GM18507 (cell line): ENCODE results near the gene NRG2.

Source experiments
- DNase-seq: peaks from one replicate; pipeline ENCODE4 v3.0.0; 2011; ENCODE audit warnings: low read depth; ENCODE audit not compliant: insufficient read length; ENCODE audit errors: extremely low spot score
- FAIRE-seq: peaks from 2 replicates; lab custom pipeline; 2011; peaks lifted over from hg19 to GRCh38; lab: Jason Lieb, UNC

NRG2 gene

DNA sequence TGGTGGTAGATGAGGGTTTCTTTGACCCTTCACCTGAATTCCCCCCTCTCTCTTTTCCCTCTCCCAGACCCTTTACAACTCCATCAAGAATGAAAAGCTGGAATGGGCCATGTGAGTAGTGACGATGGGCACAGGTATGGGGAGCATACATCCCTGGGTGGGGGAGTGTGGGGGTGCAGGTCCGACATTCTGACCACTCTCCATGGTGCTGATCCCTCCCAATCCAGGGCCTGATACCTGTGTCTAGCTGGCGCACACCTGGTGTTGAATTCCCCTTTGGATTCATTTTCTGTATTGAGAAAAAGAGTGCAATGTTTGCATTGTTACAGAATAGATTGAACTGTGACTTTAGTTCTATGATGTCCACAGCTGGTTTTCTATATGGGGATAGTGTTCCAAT is 207.4 kb downstream of the NRG2 start:
- DNase-seq, result no peak
- no peak for FAIRE-seq

DNA sequence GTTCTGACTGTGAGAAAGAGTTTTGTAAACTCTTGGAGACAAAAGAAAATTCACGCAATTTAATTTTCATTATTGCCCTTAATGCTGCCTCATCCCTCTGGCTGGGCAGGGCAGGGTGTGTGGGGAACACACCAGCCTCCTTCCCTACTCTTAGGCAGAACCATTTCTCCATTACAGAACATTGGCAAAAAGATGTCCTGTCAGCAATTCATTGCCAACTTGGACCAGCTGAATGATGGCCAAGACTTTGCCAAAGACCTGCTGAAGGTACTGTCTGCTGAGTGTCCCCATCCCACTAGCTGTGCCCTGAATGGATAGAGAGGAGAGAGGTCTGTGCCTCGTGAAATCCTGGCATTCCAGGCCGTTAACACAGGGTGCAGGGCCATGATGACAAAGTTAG is 209.6 kb downstream of the NRG2 start:
- FAIRE-seq (no peak), DNase-seq (no peak)

DNA sequence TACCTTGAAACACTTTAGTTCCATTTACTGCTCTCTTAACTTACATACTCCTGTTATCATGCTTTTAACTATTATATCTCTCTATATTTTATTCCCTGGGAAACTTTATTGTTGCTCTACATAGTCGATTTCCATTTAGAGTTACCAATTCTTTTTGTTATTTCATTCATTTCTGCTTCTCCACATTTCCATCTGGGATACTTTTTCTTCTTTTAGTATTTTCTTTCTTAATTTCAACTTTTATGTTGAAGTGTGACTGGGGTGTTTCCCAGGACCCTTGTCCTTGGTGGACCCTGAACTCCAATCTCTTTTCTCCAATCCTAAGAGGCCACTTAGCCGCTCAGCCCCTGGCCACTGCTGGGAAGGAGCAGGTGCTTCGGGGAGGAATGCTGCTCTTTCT is 211.5 kb downstream of the NRG2 start:
- DNase-seq (no peak), FAIRE-seq (no peak)

DNA sequence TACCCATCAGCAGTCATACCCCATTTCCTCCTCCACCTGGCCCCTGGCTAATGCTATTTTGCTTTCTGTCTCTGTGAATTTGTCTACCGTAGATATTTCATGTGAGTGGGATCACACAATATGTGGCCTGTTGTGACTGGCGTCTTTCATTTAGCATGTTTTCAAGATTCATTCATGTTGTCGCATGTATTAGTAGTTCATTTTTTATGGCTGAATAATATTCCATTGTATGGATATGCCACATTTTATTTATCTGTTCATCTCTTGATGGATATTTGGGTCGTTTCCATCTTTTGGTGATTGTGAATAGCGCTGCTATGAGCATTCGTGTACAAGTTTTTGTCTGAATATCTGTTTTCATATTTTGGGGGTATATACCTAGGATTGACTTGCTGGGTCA is 213.6 kb downstream of the NRG2 start:
- DNase-seq, result no peak
- no peak for FAIRE-seq

DNA sequence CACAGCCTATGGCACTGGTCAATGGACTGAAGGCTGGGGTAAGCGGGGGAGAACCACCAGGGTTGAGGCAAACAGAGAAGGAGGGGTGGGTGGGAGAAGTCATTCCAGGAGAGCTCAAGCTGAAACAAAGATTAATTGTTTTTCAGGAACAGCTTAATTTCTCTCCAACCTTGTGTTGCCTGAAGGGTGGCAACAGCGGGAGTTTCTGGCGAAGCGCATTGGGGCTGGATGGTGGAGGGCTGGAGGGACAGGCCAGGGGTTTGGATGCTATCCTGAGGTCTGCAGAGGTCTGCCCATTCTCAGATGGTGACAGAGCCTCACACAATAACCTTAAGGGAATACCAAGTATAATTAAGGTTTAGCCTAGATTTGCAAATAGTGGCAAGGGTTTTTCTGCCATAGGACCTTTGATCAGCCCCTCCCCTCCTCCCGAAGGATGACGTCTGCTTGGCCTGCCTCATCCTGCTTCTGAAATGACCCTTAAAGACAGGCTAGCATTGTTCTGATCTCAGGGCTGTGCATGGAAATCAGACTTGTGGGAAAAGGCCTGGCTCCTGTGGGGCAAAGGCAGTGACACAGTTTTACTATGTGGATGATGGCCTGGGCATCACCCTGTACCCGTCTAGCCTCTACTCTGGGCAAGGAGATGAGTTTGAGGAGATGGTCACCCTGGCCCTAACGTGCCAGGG is 214.7 kb downstream of the NRG2 start:
- FAIRE-seq (no peak), DNase-seq (no peak)

DNA sequence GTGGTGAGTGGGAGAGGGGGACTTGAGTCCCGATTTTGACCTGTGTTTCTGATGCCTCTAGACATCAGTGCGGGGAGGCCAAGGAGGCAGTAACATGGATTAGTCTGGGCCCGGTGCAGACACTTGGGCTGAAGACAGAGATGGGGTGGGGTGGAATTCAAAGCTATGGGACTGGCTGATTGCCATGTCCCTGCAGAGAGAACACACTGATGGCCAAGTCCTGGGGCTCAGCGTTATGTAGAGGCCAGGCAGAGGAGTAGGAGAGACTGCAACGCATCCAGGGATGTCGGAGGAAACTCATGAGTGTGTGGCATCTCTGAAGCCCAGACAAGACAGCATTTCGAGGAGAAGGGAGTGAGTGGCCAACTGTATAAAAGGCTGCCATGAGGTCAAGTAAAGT is 217.4 kb downstream of the NRG2 start:
- DNase-seq (no peak), FAIRE-seq (no peak)

DNA sequence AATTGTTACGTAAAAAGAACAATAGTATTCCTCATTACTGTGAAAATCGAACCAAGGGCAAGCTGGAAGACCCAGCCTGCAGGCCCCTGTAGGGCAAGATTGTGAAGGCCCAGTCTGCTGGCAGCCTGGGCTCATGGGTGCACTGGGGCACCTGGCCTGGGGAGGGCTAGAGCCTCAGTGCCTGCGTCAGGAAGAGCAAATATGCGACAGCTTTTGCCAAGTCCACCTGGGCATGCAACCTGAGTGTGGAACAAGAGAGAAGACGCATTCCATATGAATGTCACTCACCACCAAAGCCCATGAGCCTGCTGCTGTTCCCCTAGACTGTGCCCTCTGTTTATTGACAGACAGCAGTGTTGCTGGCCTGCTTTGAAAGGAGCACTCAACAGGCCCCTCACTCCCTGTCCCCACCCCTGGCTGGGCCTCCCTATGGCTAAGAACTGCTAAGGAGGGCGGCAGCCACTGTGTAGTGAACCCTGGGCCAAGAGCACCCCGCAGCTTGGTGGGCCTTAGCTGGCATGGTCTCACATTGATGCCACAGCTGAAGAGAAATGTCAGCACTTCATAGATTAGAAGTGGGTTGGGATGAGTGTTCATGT is 219.2 kb downstream of the NRG2 start:
- no peak for FAIRE-seq

DNA sequence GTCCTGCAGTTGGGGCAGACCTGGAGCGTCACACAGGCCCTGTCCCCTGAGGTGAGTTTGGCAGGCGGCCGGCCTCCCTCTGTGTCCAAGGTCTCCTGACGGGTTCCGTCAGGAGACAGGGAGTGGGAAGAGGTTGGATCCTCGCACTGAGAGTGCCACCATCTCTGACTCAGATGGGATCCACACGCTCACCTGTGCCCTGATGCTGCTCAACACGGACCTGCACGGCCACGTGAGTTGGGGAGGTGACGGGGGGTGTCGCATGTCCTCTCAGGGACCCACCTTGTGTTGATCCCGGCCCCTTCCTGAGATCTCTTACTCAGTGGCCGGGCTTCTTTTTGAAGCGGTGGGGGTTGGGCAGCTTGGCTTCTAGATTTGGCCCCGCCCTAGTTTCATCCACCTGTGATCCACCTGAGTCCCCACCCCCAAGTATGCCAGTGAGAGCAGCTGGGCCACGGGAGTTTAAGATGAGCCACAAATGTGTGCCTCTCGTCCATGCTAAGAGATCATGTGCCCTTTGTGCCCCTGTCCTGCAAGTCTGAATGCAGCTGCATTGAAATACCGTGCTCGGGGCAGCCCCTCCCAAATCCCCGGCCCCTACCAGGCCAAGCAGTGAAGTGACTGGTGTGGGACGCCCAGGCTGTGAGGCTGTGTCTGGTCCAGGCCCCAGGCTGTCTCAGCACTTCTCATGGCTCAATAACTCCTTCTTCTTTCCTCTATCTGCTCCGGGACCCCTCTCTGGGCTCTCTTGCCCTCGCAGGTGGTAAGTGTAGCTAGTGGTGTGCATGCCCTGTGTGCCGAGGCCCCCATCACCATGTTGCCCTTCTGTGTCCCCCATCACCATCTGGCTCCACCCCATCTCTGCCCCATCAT is 220.3 kb downstream of the NRG2 start:
- FAIRE-seq (no peak), DNase-seq (no peak)

More for the DNA sequence above, 219.2 kb downstream of the NRG2 start:
- DNase-seq, result no peak

DNA sequence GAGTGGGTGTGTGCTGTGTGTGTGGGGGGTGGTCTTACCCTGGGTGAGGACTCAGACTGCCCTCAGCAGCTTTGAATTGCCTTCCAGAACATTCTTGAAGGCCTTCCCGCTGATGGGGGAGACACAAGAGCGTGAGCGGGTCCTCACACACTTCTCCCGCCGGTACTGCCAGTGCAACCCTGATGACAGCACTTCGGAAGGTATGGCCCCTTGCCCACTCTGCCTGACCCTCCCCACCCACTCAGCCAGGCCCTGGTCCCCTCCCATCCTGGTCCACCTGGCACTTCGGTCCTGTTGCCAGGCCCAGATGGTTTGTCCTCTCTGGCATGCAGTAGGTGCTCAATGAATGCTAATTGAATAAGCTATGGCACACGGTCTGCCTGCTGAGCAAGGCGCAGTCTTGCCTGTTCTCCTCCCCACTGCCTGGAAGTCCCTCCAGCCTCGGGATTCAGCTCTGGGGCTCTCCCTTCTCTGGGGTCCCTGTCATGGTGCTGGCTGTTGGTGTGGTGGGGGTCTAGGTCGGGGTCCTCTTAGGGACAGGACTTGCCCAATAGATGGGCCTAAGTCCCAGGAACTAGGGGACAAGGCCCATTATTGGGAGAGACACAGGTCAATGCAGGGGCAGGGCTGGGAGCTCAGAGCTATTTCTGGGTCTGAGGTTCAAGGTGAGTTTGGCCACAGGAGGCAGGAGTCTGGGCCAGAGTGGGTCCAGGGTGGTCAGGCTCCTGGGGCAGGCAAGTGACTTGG is 221.1 kb downstream of the NRG2 start:
- DNase-seq (no peak), FAIRE-seq (no peak)

DNA sequence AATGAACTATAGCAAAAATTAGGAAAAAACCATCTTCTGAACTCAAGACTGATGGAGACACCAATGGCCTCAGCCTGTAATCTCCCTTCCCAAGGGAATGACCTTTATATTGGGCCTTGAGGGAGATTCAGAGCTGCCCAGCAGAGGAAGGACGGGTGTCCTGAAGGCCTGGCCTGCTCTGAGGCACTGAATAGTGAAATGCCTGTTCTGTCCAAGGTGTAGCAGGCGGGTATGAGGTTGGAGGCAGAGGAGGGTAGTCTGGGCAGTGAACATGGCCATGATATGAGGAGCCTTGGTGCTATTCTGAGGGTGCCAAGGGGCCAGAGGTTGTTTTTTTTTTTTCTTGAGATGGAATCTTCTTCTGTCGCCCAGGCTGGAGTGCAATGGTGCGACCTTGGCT is 222.5 kb downstream of the NRG2 start:
- FAIRE-seq, result no peak
- DNase-seq, result no peak

DNA sequence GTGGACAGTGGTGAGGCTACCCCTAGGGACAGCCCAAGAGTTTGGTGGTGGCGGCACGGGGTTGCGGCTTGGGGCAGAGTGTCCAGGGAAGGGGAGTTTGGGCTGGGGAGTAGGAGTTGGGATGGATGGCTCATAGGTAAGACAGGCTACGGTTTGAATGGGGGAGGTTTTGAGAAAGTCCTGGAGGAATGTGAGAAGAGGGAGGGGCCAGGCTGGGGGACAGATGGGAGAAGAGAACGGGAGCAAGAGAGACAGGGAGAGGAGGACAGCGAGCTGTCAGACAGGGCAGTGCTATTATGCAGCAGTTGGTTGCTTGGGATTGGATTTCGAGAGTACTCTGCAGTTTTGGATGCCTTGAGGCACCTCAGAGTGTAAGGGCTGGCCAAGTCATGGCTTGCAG is 223.0 kb downstream of the NRG2 start:
- DNase-seq (no peak), FAIRE-seq (no peak)

DNA sequence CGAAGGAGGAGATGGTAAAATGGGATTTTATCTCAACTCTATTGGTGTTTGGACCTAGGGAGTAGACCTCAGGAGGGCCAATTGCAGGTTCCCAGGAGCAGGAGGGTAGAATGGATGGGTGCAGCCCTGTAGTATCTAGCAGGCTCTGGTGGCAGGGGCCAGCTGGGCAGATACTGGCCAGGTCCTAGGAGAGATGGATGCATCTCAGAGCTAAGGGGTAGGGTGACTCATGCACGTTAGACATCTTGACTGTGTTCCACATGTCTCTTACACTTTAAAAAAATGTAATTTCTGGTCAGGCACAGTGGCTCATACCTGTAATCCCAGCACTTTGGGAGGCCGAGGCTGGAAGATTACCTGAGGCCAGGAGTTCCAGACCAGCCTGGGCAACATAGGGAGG is 225.1 kb downstream of the NRG2 start:
- DNase-seq (no peak), FAIRE-seq (no peak)

DNA sequence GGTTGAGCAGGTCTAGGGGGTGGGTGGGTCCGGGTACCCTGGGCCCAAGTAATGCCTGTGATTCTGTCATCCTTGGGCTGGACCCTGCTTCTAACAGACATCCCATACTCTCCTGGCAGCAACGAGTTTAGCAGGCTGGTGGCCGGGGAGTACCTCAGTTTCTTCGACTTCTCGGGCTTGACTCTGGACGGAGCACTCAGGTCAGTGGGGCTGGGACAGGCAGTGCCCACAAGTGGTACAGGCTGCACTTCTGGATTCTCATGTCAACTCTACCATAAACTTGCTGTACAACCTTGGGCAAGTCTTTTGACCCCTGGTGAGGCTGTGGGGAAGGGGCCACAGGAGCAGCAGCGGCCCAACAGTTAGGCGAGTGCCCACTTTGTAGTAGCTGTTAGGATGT is 225.7 kb downstream of the NRG2 start:
- no peak for FAIRE-seq
- no peak for DNase-seq

DNA sequence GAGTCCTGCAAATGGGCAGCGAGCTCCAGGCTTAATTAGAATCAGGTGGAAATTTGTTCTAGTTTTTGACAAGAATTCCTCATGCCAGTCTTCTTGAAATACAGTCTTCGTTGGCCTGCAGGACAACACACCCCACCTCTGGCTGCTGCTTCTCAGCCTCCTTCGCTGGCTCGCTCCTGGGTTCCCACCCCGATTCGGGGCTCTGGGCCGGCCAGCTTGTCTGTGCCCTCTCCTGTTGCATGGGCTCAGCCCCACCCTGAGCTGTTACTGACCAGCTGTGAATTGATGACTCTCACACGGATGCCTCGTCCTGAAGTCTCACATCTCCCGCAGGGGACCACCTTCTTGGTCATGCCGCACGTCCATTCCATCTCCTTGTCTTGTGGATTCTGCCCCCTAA is 226.5 kb downstream of the NRG2 start:
- FAIRE-seq, result no peak
- DNase-seq, result no peak

DNA sequence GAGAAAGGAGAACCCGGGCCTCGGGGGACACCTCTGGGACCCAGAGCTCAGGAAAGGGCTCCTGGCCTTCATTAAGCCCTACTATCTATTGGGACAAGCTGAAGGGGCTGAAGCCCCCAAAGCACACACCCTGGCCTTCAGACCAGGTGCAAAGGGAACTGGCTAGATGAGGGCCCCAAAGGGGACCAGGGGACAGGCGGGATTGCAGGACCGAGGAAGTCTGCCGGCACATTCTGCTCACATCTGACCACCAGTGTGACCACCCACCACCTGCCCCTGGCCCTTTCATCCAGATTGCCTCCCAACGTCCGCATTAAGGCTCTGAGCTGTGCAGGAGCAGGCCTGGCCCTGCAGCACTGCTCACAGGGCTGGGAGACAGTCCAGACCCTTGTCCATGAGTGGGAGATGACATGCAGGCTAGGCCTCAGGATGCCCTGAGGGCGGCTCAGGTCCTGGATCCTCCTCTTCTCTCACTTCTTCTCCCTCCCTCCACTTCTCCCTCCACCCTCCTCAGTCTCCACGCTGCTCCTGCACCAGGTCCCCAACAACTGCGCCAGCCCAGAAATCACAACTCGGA is 228.3 kb downstream of the NRG2 start:
- FAIRE-seq (no peak), DNase-seq (no peak)

DNA sequence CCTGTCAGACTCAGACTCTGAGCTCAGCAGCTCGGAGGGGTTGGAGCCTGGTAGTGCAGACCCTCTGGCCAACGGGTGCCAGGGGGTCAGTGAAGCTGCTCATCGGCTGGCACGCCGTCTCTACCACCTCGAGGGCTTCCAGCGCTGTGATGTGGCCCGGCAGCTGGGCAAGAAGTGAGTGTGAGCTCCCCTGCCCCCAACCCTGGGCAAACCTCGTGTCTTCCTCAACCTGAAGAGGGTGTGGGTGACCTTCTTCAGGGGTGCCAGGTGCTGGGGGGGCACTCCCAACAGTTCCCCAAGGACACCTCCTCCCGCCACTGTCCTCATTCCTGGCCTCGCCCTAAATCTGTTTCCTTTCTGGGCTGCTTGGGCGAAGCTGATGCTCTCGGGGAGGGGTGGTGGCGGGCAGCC is 228.9 kb downstream of the NRG2 start:
- no peak for DNase-seq

DNA sequence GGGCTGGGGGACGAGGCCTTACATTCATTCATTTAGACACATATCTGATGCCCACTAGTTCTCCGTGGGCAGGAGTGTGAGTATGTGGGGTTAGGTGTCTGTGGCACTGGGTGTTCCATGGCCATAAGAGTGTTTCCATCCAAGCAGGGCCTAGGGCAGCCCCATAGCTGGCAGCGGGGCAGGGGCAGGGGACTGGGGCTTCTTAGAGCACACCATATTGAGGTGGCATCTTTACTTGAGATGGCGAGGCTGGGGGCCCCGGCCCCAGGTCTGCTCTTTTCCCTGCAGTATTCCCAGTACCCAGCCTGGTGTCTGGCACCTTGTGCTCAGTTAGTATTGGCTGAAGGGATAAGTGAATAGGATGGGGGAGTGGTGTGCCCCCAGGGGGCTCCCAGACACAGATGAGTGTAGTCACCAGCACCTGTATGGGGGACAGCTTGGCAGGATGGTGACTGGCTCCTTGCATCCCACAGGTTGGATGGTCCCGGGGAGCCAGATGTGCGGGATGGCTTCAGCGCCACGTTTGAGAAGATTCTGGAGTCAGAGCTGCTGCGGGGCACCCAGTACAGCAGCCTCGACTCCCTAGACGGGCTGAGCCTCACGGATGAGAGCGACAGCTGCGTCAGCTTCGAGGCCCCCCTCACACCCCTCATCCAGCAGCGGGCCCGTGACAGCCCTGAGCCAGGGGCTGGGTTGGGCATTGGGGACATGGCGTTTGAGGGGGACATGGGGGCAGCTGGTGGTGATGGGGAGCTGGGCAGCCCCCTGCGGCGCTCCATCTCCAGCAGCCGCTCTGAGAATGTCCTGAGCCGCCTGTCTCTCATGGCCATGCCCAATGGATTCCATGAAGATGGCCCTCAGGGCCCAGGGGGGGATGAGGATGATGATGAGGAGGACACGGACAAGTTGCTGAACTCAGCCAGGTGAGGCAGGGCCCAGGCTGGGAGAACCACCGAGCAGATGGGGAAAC is 230.0 kb downstream of the NRG2 start:
- DNase-seq, result no peak
- no peak for FAIRE-seq

More for the DNA sequence above, 228.9 kb downstream of the NRG2 start:
- no peak for FAIRE-seq

DNA sequence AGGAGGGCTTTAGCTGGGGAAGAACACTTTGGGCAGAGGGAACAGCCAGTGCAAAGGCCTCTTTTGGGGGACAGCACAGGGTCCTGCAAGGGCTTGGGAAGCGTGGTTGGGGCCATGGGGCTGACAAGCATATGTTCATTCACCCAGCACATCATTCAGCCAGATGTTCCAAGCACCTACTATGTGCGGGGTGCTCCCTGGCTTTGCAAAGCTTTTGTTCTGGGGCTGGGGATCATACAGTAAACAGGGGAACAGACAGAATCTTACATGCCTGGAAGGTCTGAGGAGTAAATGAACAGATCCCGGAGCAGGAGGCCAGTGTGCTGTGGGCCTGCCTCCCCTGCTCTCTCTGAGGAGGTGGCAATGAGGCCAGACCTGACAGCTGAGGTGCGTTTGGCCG is 230.8 kb downstream of the NRG2 start:
- no peak for FAIRE-seq
- no peak for DNase-seq

DNA sequence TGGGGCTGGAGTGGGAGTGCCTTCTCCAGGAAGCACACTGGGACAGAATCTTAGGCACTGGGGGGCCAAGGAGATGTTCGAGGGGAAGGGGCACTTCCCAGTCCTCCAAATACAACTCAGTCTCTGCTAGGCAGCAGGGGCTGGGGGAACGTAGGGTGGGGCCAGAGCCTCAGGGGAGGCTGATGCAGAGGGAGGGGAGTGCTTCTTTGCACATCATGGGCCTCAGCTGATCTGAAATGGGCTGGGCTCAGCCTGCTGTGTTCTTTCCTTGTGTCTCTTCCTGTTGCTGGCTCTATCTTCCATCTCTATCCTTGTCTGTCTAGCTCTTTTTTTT is 231.9 kb downstream of the NRG2 start:
- FAIRE-seq, result no peak
- no peak for DNase-seq
